Stimulated activated CD4-positive, alpha-beta T cell treated with anti-CD3 and anti-CD28 coated beads, Interleukin-12 subunit alpha, Interleukin-12 subunit beta, amount 100 ng/mL, for 24 hours (primary cell): ENCODE data around the gene LHB.
"Not testable (repeated sequence)": the region's sequence is repeated elsewhere in the genome, so short reads cannot be mapped to it uniquely, and the experiment has no call there.

Source experiments
- DNase-seq, 2 experiments: peaks; one replicate each; pipeline ENCODE4 v3.0.0-alpha.2; 2020; ENCODE audit warnings: low read depth in 2 of 2

LHB gene

GRCh38 chr19:49038111-49038510 lies 21.2 kb upstream of the LHB start:
- DNase-seq, result not testable (repeated sequence)

- peak in 1 of 2 experiments; percentile 46 for DNase-seq
Measured at GRCh38 chr19:49036815-49037214, 19.9 kb upstream of the LHB start, which contains the start of gene CGB1. Gene CGB1 (minus strand): TSS chr19:49036895. CDS start chr19:49036711, 184 bp downstream.

GRCh38 chr19:49031642-49032301 lies 14.9 kb upstream of the LHB start, which contains the start of gene CGB2:
Gene CGB2 (plus strand): TSS chr19:49031890. CDS start chr19:49032096, 206 bp downstream.
- peak; percentile 44 to 71 for DNase-seq

DNA sequence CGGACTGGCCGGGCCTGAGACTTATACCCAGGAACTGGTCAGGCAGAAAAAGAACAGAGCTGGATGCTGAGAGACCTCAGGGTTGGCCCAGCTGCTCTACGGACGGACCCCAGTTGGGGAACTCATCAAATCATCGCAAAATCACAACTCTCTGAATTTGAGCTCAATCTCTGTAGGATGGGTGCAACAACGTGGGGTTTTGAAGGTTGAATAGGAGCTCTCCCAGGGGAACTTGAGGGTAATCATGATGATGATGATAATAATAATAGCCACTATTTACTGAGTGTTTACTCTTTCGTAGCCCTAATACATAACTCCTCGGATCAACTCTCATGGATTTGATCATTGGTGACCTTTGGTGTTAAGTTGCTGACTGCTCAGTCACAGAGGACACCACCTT lies 13.4 kb upstream of the LHB start:
- not testable (repeated sequence) for DNase-seq

GRCh38 chr19:49029749-49030148 lies 12.9 kb upstream of the LHB start:
- DNase-seq, result not testable (repeated sequence)

- DNase-seq, result not testable (repeated sequence)
Measured at GRCh38 chr19:49028686-49029085, 11.8 kb upstream of the LHB start.

DNA sequence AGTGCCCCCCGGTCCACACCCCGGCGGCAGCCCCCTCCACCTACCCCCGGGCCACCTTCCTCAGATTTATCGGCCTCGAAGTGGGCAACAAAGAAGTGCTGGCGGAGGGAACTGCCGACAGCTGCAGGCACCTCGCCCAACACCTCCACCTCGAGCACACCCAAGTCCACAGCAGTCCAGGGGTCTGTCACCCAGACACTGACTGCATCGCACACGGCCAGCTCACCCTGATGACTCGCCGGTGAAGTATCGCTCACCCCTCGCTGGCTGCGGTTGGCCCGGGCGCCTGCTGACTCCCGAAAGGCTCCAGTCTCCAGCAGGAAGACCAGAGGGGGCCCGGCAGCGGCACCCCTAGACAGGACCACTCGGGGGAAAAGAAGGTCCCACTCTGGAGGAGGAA lies 8.7 kb upstream of the LHB start:
- DNase-seq, result not testable (repeated sequence)

GRCh38 chr19:49025088-49025487 lies 8.2 kb upstream of the LHB start:
- not testable (repeated sequence) for DNase-seq

GRCh38 chr19:49024233-49024632 lies 7.3 kb upstream of the LHB start, which contains the start of gene CGB3:
Gene CGB3 (minus strand): TSS chr19:49024333. CDS start chr19:49023971, 362 bp downstream.
- not testable (repeated sequence) for DNase-seq

GRCh38 chr19:49022116-49022515 lies 5.2 kb upstream of the LHB start:
- DNase-seq, result no peak

- DNase-seq, result no peak
Measured at GRCh38 chr19:49020931-49021895, 4.3 kb upstream of the LHB start.

GRCh38 chr19:49020342-49020741 lies 3.5 kb upstream of the LHB start:
- no peak for DNase-seq

DNA sequence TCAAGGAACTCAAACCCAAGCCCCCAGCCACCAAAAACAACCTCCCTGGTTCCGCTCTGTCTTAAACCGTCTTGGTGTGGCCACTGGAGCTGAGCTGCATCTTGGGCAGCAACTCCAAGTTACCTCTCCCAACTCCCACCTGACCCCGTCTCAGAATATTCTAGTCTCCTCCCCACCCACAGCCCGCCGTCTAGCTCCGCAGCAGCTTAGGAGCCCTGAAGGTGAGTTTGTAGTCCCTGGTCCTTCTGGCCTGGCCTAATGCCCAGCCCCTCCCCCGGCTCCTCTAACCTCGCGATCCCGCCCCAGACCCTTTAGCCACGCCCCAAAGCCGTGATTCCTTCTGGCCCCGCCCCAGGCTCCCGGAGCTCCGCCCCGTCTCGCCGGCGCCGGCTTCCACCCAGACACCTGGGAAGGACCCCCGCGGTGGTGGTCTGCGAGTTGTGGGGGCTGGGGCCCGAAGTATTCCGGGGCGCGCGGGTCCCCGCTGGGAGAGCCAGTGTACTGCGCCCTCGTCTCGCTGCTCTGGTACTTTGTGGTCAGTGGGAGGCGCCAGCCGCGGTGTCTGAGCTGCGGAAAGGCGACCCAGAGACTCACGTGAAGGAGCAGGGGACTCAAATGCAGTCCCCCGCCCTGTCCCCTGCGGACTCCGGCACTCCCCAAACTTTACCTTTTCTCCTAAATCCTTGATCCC lies 2.5 kb upstream of the LHB start:
- DNase-seq, result peak in 1 of 2 experiments; percentile 63

DNA sequence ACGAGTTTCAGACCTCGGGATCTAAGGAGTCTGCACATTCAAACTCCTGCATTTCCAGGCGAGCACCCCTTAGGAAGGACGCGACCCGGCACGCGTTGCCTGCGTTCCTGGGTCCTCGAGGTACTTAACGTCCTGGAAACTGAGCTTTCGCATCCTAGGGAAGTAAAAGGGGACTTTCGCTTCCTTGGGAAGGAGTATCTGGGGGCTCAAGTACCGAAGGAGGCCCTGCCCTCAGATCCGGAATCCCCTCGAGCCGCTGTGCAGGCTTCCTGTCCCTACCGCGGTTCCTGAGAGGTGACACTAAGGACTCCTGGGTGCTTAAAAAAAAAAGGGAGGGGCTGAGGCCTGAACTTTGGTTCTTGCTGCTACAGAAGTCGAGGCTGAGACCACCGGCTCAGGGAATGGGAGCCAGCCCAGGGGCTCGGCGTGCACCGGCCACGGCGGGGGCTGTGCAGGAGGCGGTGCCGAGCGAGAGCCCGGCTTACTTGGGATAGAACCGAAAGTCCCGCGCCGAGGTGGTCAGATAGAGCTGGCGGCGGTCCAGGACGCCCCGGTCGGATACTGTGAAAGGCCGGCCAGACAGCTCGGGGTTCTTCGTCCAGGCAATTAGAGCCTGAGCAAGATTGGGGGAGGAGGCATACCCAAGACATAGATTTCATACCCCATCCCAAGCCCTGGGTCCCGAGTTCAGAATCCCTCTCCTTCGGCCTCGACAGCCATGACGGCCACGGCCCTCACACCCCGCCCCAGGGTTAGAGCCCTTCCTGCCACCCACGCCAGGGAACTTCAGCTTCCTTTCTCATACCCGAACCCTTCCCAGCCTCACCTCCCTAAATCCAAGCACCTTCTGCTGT lies 1.7 kb upstream of the LHB start:
- DNase-seq, result not testable (repeated sequence)

DNA sequence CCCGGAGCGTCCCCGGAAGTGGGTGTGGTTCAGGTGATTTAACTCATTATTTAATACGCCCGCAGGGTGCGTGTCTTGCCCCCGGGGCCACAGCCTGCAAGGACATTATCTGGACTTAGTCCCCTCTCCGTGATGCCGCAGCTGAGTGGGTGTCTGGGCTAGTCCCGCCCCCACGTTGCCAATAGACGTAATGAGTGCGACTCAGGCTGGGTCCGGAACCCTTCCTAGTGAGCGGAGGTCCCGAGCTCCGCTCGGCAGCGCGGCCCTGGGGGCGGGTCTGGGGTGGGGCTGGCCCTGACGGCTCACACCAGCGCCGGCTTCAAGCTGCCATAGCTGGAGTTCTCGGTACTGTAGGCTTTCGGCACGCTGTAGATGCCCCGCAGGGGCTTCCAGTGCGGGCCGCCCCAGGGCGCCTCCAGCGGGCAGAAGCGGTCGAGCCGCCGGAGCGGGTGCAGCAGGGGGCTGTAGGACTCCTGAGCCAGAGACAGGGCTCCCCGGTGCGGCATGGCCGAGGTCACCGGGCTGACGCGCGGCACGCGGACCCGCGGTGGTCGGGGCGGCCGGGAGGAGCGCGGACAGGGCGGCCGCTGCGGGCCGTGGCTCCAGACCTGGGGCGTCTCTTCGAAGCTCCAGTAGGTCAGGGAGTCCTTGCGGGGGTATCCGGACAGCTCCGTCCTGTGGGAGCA lies 918 bp upstream of the LHB start:
- DNase-seq, result peak in 1 of 2 experiments; percentile 47

DNA sequence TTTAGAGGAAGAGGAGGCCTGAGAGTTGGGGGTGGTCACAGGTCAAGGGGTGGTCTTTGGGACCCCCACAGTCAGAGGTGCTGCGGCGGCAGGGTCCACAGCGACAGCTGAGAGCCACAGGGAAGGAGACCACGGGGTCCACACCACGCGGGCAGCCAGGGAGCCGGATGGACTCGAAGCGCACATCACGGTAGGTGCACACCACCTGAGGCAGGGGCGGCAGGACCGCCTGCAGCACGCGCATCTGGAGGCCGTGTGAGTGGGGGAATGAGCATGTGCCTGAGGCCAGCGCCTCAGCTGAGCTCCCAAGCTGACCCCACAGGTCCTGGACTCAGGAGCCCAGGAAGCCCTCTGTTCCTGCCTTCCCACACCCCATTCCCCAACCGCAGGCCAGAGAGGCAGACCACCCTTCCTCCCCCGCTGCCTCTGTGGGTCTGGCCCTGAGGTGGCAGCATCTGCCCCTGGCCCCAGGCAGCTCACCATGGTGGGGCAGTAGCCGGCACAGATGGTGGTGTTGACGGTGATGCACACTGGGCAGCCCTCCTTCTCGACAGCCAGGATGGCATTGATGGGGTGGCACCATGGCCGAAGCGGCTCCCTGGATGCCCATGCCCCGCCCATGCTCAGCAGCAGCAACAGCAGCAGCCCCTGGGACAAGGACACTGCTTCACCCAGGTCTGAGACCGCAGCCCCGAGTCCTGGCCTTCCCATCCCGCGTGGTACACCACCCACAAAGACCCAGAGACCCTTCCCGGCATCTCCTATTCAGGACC lies 638 bp downstream of the LHB start:
- DNase-seq, result no peak

DNA sequence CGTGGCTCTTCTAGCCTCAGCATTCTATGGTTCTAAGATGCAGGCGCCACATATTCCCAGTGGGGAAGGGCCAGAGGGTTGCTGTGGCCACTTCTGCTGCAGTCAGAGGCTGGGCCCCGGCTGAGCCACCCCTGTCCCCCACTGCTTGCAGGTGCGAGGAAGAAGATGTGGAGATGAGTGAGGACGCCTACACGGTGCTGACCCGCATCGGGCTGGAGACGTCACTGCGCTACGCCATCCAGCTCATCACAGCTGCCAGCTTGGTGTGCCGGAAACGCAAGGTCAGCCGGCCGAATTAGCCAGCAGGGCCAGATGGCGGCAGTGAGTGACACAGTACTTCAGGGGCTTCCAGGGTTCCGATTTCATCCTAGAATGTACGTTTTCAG lies 2.0 kb downstream of the LHB start:
- no peak for DNase-seq

GRCh38 chr19:49014123-49014869 lies 2.6 kb downstream of the LHB start:
- no peak for DNase-seq

DNA sequence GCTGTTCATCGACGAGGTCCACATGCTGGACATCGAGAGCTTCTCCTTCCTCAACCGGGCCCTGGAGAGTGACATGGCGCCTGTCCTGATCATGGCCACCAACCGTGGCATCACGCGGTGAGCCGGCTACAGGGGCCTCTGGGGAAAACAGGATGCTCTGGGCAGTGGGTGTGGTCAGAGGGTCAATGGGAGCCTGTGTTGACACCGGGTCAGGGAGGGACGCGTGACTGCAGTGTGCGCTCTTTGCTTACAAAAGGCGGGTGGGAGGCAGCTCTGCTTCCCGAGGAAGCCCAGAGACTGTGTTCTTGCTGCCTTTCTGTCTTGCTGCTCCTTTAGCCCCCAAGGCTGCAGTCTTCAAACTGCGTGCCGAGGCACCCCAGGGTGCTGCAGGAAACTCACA lies 5.7 kb downstream of the LHB start:
- no peak for DNase-seq
